ENCODE results near the gene NNT. TPM values are rescaled to one million over a fixed set of nuclear protein-coding genes. Genes with fewer than 3 reads are reported as not detected.
A peak's percentile ranks its signal among the peaks of the same experiment; 100 is the strongest.

The NNT gene
- total RNA-seq, 1 donor = 80.3 TPM

DNA sequence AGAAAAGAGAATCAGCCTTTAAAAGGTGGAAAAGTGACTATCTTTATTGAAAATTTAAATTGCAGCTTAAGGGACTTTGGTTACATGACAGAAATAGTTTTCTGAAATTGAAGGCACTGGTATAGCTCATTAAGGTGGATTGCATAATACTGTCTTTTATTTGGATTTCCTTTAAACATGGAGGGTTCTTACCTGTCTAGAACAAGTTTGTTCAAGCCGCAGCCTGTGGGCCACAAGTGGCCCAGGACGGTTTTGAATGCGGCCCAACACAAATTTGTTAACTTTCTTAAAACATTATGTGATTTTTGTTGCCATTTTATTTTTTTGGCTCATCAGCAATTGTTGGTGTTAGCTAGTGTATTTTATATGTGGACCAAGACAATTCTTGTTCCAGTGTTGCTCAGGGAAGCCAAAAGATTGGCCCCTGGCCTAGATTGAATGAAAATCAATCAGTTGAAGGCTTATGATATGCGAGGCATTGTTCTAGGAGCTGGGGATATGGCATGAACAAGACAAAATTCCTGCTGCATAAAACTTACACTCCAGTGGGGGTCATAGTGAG is 18.0 kb downstream of the NNT start:
- no peak for DNase-seq (ENCODE audit: low read depth)
- H3K4me3 ChIP-seq (ENCODE audit: low read depth, low read length) = no peak overlapping the region
- TF ChIP-seq, protein P1, sequence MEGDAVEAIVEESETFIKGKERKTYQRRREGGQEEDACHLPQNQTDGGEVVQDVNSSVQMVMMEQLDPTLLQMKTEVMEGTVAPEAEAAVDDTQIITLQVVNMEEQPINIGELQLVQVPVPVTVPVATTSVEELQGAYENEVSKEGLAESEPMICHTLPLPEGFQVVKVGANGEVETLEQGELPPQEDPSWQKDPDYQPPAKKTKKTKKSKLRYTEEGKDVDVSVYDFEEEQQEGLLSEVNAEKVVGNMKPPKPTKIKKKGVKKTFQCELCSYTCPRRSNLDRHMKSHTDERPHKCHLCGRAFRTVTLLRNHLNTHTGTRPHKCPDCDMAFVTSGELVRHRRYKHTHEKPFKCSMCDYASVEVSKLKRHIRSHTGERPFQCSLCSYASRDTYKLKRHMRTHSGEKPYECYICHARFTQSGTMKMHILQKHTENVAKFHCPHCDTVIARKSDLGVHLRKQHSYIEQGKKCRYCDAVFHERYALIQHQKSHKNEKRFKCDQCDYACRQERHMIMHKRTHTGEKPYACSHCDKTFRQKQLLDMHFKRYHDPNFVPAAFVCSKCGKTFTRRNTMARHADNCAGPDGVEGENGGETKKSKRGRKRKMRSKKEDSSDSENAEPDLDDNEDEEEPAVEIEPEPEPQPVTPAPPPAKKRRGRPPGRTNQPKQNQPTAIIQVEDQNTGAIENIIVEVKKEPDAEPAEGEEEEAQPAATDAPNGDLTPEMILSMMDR (IDR thresholded peaks at IDR 0.05; ENCODE audit: insufficient read depth, low read depth, low read length) = no peak

DNA sequence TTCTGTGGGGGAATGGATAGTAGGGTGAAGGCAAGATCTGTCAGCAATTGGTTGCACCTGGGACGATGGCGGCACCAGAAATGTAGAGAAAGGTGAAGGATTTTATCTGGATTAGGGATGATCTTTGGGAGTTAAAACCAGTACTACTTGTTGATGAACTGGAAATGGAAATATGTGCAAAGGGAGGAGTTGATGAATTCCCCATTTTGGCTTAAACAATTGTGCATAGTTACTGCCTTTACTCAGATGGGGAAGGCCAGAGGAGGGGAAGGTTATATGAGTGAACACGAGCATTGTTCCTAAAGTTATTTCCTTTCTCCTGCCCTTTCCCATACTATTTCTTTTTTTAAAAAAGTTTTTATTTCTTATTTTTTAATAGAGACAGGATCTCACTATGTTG is 19.1 kb downstream of the NNT start:
- TF ChIP-seq, protein P1 (IDR thresholded peaks at IDR 0.05; ENCODE audit: insufficient read depth, low read depth, low read length) = no peak
- H3K4me3 ChIP-seq (ENCODE audit: low read depth, low read length) = no peak overlapping the region
- DNase-seq (ENCODE audit: low read depth) = no peak

DNA sequence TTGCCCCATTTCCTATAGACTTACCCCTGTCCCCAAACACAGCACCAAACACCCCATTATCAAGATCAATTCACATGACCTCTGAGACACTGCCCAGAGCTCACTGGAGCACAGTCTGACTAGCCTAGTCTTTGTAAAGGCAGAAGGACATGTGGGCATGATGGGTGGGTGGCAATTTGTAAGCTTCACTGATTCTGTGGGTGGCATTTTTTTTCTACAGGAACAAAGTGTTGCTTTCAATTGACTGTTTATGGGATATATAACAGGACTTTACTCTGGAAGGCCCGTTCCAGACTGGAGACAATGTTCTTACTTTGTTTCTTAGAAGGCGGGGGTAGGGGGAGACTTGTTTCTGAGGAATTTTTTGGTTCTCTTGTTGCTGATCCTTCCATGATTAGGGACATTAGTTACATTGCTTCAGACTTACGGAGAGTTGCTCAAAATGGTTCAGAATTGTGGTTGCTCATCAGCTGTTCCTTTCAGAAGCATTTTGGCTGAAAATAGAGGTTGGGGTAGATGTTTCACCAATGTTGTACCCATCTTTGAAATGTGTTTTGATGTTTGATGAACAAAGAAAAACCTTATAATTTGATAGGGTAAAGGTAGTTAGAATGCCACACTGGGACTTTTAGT is 20.2 kb downstream of the NNT start:
- no peak for DNase-seq (ENCODE audit: low read depth)
- H3K4me3 ChIP-seq (ENCODE audit: low read depth, low read length) = no peak overlapping the region
- TF ChIP-seq, protein P1 (IDR thresholded peaks at IDR 0.05; ENCODE audit: insufficient read depth, low read depth, low read length) = no peak

DNA sequence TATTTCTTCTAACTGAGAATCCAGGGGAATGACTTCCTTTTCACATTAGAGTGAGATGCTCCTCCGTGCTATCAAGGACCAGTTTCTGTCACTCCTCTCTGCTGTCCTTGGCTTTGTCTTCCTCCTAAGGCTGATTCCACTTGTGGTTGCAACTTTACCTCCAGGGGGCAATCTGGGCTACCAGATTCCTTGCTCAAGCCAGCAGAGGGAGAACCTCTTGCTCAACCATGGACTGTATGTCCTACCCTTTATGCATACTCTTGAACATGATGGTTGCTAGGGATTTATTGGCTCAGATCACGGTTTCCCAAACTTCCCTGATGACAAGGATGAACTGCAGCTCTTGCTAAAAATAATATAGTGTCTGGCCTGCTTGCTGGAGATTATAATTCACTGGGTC is 24.0 kb downstream of the NNT start:
- DNase-seq (ENCODE audit: low read depth) = peak; percentile 75
- TF ChIP-seq, protein P1 (IDR thresholded peaks at IDR 0.05; ENCODE audit: insufficient read depth, low read depth, low read length) = peak; percentile 83
- no peak overlapping the region for H3K4me3 ChIP-seq (ENCODE audit: low read depth, low read length)

DNA sequence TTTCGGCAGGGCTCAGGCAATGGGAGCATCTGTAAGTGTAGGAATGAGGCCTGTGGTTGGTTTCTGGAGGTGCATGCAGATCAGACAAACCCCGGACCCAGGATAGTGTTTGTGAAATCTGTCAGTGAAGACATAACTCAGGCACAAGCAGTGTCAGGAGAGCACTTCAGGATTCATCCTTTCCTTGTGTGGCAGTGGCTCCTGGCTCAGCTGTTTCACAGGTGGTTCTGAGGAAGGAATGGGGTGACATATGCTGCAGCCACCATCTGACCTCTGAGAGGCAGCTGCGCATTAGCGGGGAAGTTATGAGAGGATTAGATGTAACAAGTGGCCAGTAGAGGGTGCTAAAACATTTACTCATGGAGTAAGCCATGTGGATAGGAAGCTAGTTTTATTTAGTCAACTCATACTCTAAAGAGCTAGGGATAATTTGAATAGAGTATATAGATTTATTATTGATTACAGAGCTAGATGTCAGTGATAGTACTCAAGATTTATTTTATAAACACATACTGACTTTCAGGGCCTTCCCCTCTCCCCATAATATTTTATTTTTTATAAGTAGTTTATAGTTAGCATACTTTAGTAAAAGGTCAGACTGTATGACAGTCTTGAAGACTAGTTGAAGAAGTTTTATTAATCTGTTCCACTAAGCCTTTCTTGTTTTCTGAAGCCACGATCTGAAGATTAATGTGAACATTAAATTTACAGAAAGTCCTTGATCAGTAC is 28.4 kb downstream of the NNT start:
- TF ChIP-seq, protein P1 (IDR thresholded peaks at IDR 0.05; ENCODE audit: insufficient read depth, low read depth, low read length) = peak; percentile 71
- peak; percentile 82 for DNase-seq (ENCODE audit: low read depth)
- H3K4me3 ChIP-seq (ENCODE audit: low read depth, low read length) = no peak overlapping the region

DNA sequence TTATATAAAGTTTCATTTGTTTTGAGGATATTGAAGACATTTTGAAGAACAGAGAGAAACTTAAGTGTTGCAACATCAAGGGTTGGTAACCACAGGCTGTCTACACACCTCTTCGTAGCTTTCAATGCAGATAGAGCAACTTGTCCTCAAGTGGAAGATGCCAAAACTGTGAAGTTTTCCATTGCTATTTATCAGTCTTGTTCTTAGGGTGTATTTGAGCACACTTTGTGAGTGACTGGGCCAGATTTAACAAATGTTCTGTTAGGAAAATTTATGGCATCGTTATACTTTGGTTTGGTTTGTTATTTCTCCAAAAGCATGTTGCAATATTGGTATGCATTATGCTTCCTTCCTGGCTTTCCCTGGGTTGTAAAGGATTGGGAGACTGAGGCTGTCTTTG is 31.6 kb downstream of the NNT start:
- TF ChIP-seq, protein P1 (IDR thresholded peaks at IDR 0.05; ENCODE audit: insufficient read depth, low read depth, low read length) = no peak
- no peak overlapping the region for H3K4me3 ChIP-seq (ENCODE audit: low read depth, low read length)
- no peak for DNase-seq (ENCODE audit: low read depth)

Measured in fibroblast of villous mesenchyme (primary cell).